Lung (tissue), 12 donors: Measurements from ENCODE around the gene PORCN. TPM values are rescaled to one million over a fixed set of nuclear protein-coding genes. Genes with fewer than 3 reads are reported as not detected.

ENCODE experiments used
- ATAC-seq: fragments of 200-7000 bp; cut with Tn5 transposase; one replicate; pipeline ENCODE4 v1.9.1; 2020; ENCODE audit warnings: moderate number of reproducible peaks; ENCODE audit not compliant: insufficient read depth, low FRiP score
- DNase-seq, 3 donors: peaks; one replicate each; pipeline ENCODE4 v3.0.0-alpha.2; 2013 to 2017
- H3K27ac ChIP-seq, 2 donors: one replicate each; pipeline ENCODE4 v1.5.1; 2013; ENCODE audit warnings: mild to moderate bottlenecking in 2 of 2, moderate library complexity in 2 of 2, control low read depth in 1 of 2, inconsistent platforms in 1 of 2, low read depth in 1 of 2, low read length in 1 of 2
- H3K27me3 ChIP-seq, 3 donors: one replicate each; pipeline ENCODE4 v1.5.1; 2013; ENCODE audit warnings: low read length in 2 of 3; ENCODE audit not compliant: control insufficient read depth in 3 of 3, insufficient read depth in 3 of 3
- H3K36me3 ChIP-seq, 4 donors: one replicate each; pipeline ENCODE4 v1.5.1; 2013; ENCODE audit warnings: low read length in 4 of 4, mild to moderate bottlenecking in 1 of 4, moderate library complexity in 1 of 4; ENCODE audit not compliant: control insufficient read depth in 4 of 4, insufficient read depth in 4 of 4
- H3K4me1 ChIP-seq, 5 donors: one replicate each; pipeline ENCODE4 v1.5.1; 2013; ENCODE audit warnings: low read length in 5 of 5, mild to moderate bottlenecking in 2 of 5, moderate library complexity in 1 of 5; ENCODE audit not compliant: control insufficient read depth in 5 of 5, insufficient read depth in 5 of 5
- H3K4me3 ChIP-seq: one replicate; pipeline ENCODE4 v1.5.1; 2013; ENCODE audit warnings: mild to moderate bottlenecking, control low read depth, moderate library complexity
- H3K9ac ChIP-seq, 2 donors: one replicate each; pipeline ENCODE4 v1.5.1; 2013; ENCODE audit warnings: low read length in 2 of 2, control low read depth in 1 of 2; ENCODE audit not compliant: insufficient read depth in 1 of 2
- H3K9me3 ChIP-seq, 4 donors: one replicate each; pipeline ENCODE4 v1.5.1; 2013; ENCODE audit warnings: low read length in 3 of 4, mild to moderate bottlenecking in 1 of 4, moderate library complexity in 1 of 4; ENCODE audit not compliant: control insufficient read depth in 4 of 4, insufficient read depth in 3 of 4
- CTCF ChIP-seq: IDR thresholded peaks from 2 replicates; pipeline ENCODE4 v1.5.1; 2012; ENCODE audit warnings: mild to moderate bottlenecking; ENCODE audit errors: control extremely low read depth, extremely low read depth
- whole genome bisulfite sequencing, 2 donors: extraction: QIAGEN DNeasy Blood & Tissue Kit; methylation state at CpG; one replicate each; pipeline ENCODE4 v1.1.7; 2013; 5-methylcytosine and 5-hydroxymethylcytosine counted together
- polyA plus RNA-seq, 2 donors: library from polyadenylated mRNA; stranded (reverse); fragments of 200-250 nt; gene quantifications; one replicate each; pipeline ENCODE4 v1.2.1, GENCODE V29; 2013
- total RNA-seq, 2 donors: library from RNA; depleted of rRNA in 1 of 2; stranded (reverse); fragments of >200 nt in 1 of 2; gene quantifications; one replicate each; pipeline ENCODE4 v1.2.1, GENCODE V29; 2014 to 2021
- donor health status: control.
- donor health status: control.
- donor health status: Bipolar disorder and iron deficiency.
- donor health status: healthy.
- donor health status: DM: yes; HTN: yes; CAD: no.

The PORCN gene
- total and polyA plus RNA-seq, 4 donors: 3.3 to 12.8 (median 11.8) TPM

GRCh38 chrX:48487362-48487798, 21.4 kb upstream of the PORCN start:
- WGBS, 2 donors: 71 to 74% methylated on average over 10 of the region's 10 CpGs
- peak; percentile 31 for ATAC-seq
- Histone ChIP-seq H3K9me3 (peaks cover 0 to 10% (median 0%) of the 10 kb centered on the region in 4 donors), H3K36me3 (peaks cover 2 to 8% (median 5%) of the 10 kb centered on the region in 4 donors), H3K27me3 (no peaks in the 10 kb centered on the region), H3K27ac (no peak overlapping the region), H3K4me1 (no peaks in the 10 kb centered on the region), H3K4me3 (no peak overlapping the region), H3K9ac (no peak overlapping the region)
- no peak for TF ChIP-seq CTCF
- DNase-seq: no peak

DNA sequence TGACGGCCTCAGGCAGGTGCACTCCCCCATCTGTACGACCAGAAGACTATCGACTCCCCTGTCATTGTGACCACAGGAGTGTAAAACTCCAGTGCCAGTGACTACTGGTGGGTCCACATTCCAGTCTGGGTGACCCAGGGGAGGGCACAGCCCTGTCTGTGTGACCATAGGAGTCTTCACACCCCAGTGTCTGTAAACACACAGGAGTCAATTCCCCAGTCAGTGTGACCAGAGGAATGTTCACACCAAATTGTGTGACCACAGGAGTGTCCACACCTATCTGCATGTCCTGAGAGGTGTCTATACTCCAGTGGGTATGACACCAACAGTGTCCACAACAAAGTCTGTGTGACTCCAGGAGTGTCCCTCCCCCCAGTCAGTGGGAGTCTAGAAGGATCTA, 20.8 kb upstream of the PORCN start:
- Histone ChIP-seq H3K9me3 (peaks cover 0 to 8% (median 0%) of the 10 kb centered on the region in 4 donors), H3K9ac (no peak overlapping the region), H3K27ac (no peak overlapping the region), H3K36me3 (peaks cover 0 to 8% (median 4%) of the 10 kb centered on the region in 4 donors), H3K4me1 (no peaks in the 10 kb centered on the region), H3K27me3 (no peaks in the 10 kb centered on the region), H3K4me3 (no peak overlapping the region)
- no peak for DNase-seq
- no peak for TF ChIP-seq CTCF
- ATAC-seq: peak; percentile 9
- WGBS, 2 donors: 82% methylated on average over 3 of the region's 3 CpGs

GRCh38 chrX:48489296-48489695, 19.5 kb upstream of the PORCN start:
- 85 to 92% methylated on average over 9 of the region's 9 CpGs for WGBS, 2 donors
- no peak for TF ChIP-seq CTCF
- no peak for ATAC-seq

GRCh38 chrX:48489892-48490291, 18.9 kb upstream of the PORCN start:
- Histone ChIP-seq H3K9me3 (peaks cover 0 to 8% (median 0%) of the 10 kb centered on the region in 4 donors), H3K36me3 (peaks cover 0 to 3% (median under 1%) of the 10 kb centered on the region in 4 donors), H3K4me3 (no peak overlapping the region), H3K4me1 (no peaks in the 10 kb centered on the region), H3K27me3 (no peaks in the 10 kb centered on the region), H3K9ac (no peak overlapping the region), H3K27ac (no peak overlapping the region)
- ATAC-seq (no peak), DNase-seq (no peak)
- 77 to 100% methylated on average over 2 of the region's 2 CpGs for WGBS, 2 donors
- no peak for TF ChIP-seq CTCF

More at GRCh38 chrX:48489296-48489695, 19.5 kb upstream of the PORCN start:
- no peak overlapping the region for H3K4me3 ChIP-seq
- H3K9ac ChIP-seq: no peak overlapping the region
- H3K9me3 ChIP-seq: peaks cover 0 to 8% (median 0%) of the 10 kb centered on the region in 4 donors
- H3K4me1 ChIP-seq: no peaks in the 10 kb centered on the region
- DNase-seq: no peak
- peaks cover 0 to 6% (median 2%) of the 10 kb centered on the region in 4 donors for H3K36me3 ChIP-seq
- no peak overlapping the region for H3K27ac ChIP-seq
- H3K27me3 ChIP-seq: no peaks in the 10 kb centered on the region
